ENCODE data around the gene BABAM2. TPM values are rescaled to one million over a fixed set of nuclear protein-coding genes. Genes with fewer than 3 reads are reported as not detected.

BABAM2 gene
- total RNA-seq, 1 donor from 2014 or later: 43.5 TPM

DNA sequence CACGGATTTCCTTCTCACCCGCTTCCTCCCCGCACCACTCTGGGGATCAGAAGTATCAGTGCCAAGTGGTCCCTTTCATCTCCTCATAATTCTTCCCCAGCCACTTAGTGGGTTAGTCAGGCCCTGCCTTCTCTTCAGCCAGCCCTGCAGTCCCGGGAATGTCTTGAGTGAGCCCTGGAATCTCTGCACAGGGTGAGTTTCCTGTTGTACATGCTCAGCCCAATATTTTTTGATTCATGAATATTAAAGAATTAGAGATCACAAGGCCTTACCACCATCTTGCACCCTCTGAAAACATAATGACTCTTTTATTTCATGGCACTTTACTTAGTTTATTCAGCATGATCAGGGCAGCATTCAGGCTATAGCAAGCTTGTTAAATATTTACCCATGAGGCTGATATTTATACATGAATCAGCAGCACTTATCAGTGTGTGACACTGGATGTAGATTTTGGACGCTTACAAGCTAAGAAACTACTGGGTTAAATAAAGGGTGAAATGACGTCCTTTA is 342.7 kb downstream of the BABAM2 start:
- DNase-seq (ENCODE audit: low spot score in 2 of 2, unreplicated experiment in 2 of 2): no peak
- peaks cover 8% of the 10 kb centered on the region for H3K36me3 Mint-ChIP-seq
- TF ChIP-seq, protein P1, sequence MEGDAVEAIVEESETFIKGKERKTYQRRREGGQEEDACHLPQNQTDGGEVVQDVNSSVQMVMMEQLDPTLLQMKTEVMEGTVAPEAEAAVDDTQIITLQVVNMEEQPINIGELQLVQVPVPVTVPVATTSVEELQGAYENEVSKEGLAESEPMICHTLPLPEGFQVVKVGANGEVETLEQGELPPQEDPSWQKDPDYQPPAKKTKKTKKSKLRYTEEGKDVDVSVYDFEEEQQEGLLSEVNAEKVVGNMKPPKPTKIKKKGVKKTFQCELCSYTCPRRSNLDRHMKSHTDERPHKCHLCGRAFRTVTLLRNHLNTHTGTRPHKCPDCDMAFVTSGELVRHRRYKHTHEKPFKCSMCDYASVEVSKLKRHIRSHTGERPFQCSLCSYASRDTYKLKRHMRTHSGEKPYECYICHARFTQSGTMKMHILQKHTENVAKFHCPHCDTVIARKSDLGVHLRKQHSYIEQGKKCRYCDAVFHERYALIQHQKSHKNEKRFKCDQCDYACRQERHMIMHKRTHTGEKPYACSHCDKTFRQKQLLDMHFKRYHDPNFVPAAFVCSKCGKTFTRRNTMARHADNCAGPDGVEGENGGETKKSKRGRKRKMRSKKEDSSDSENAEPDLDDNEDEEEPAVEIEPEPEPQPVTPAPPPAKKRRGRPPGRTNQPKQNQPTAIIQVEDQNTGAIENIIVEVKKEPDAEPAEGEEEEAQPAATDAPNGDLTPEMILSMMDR (IDR thresholded peaks at IDR 0.05; ENCODE audit: unreplicated experiment): no peak
- H3K4me1 Mint-ChIP-seq: peaks cover 13% of the 10 kb centered on the region
- H3K27me3 Mint-ChIP-seq (ENCODE audit: low read depth): no peaks in the 10 kb centered on the region
- peak overlapping the region; percentile 78 for H3K27ac Mint-ChIP-seq
- no peak overlapping the region for H3K4me3 Mint-ChIP-seq
- H3K9me3 Mint-ChIP-seq: no peaks in the 10 kb centered on the region

DNA sequence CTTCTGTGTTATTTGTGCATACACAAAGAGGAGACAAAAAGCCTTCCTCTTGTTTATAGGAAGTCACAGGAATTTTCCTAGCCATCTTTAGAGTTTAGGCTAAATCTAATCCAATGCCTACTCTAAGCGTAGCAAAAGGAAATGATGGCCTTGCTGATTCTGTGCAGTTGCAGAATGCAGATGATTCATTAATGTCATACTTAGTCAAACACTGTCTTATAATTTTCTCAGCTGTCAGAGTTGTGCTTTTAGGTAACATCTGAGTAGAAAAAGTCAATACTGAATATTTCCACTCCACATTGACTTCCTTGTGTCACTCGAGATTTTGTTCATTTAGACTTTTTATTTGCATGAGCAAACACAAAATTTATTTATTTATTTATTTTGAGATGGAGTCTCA is 344.3 kb downstream of the BABAM2 start:
- H3K27me3 Mint-ChIP-seq (ENCODE audit: low read depth): no peaks in the 10 kb centered on the region
- H3K4me1 Mint-ChIP-seq: peaks cover 13% of the 10 kb centered on the region
- DNase-seq (ENCODE audit: low spot score in 2 of 2, unreplicated experiment in 2 of 2): no peak
- TF ChIP-seq, protein P1 (IDR thresholded peaks at IDR 0.05; ENCODE audit: unreplicated experiment): no peak
- H3K27ac Mint-ChIP-seq: no peak overlapping the region
- no peak overlapping the region for H3K4me3 Mint-ChIP-seq
- peaks cover 8% of the 10 kb centered on the region for H3K36me3 Mint-ChIP-seq
- H3K9me3 Mint-ChIP-seq: no peaks in the 10 kb centered on the region

DNA sequence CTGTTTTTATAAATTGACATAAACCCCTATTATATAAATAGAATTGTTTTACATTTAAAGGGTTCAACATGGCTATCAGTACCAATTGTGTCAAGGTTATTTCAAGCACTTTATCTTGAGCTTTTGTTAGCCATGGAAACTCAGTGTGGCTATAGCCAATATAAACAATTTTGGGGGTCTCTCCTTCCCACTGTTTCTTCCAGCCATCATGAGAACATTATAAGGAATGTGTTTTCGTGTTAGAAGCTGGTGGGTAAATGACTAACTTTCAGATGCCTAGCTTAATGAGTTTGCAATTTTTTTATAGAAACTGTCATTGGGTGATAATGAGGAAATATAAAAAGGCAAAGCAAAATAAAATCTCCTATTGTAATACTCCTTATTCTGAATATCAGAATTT is 348.7 kb downstream of the BABAM2 start:
- Mint-ChIP-seq H3K27me3 (ENCODE audit: low read depth) (no peaks in the 10 kb centered on the region), H3K36me3 (peaks cover 17% of the 10 kb centered on the region), H3K4me1 (peaks cover under 1% of the 10 kb centered on the region), H3K9me3 (no peaks in the 10 kb centered on the region), H3K27ac (no peak overlapping the region), H3K4me3 (no peak overlapping the region)
- TF ChIP-seq, protein P1 (IDR thresholded peaks at IDR 0.05; ENCODE audit: unreplicated experiment): no peak
- no peak for DNase-seq (ENCODE audit: low spot score in 2 of 2, unreplicated experiment in 2 of 2)

DNA sequence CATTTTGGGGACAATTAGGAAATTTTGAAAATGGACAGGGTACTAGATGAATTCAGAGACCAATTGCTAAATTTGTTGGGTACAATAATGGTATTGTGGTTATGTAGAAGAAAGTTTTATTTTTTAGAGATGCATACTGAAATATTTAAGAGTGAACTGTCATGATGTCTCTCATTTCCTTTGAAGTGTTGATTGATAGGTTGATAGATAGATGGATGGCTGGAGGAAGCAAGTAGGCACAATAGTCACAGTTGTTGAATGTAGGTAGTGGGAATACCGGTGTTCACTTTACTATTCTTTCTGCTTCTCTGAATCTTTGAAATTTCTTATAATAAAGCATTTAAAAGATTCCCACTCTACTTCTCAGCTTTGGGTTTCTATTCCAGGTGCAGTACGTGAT is 350.4 kb downstream of the BABAM2 start:
- H3K4me3 Mint-ChIP-seq: no peak overlapping the region
- no peak overlapping the region for H3K27ac Mint-ChIP-seq
- TF ChIP-seq, protein P1 (IDR thresholded peaks at IDR 0.05; ENCODE audit: unreplicated experiment): no peak
- no peaks in the 10 kb centered on the region for H3K9me3 Mint-ChIP-seq
- no peak for DNase-seq (ENCODE audit: low spot score in 2 of 2, unreplicated experiment in 2 of 2)
- no peaks in the 10 kb centered on the region for H3K27me3 Mint-ChIP-seq (ENCODE audit: low read depth)
- peaks cover 16% of the 10 kb centered on the region for H3K36me3 Mint-ChIP-seq
- H3K4me1 Mint-ChIP-seq: no peaks in the 10 kb centered on the region

DNA sequence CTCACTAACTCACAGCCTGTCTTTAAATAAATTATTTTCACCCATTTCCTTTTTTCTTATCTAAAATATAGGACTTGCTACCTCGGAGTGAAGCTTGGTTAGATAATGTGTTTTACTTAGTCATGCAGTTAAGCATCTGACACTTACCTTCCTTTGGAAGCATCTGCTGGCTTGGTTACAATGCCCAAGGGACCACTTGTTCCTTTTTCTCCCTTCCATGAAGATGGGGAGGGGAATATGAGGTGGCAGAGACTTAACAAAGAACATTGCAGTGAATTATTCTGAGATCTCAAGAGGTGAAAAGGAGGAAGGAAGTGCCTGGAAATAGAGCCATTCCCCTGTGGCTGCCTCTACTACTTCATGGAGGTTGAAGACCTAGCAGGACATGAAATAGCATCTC is 356.8 kb downstream of the BABAM2 start:
- no peak for DNase-seq (ENCODE audit: low spot score in 2 of 2, unreplicated experiment in 2 of 2)
- no peaks in the 10 kb centered on the region for H3K9me3 Mint-ChIP-seq
- peaks cover 9% of the 10 kb centered on the region for H3K4me1 Mint-ChIP-seq
- H3K27ac Mint-ChIP-seq: no peak overlapping the region
- peaks cover 1% of the 10 kb centered on the region for H3K36me3 Mint-ChIP-seq
- TF ChIP-seq, protein P1 (IDR thresholded peaks at IDR 0.05; ENCODE audit: unreplicated experiment): no peak
- H3K27me3 Mint-ChIP-seq (ENCODE audit: low read depth): no peaks in the 10 kb centered on the region
- H3K4me3 Mint-ChIP-seq: no peak overlapping the region

DNA sequence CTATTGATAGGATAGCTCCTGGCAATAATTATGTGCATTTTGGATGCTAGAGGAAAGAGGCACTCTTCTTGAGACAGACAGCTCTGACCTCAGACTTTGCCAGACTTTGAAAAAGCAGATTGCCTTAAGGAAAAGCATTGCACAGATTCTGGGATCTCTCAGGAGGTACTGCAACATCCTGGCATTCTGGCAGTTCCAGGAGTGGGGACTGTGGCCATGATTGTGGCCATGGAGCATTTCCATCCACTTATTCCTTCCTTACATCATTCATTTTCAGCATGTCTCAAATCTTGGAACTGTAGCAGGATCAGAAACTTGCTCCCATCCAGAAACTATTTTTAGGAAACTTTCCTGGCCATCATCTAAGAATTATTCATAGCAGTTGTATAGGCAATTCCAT is 357.2 kb downstream of the BABAM2 start:
- DNase-seq (ENCODE audit: low spot score in 2 of 2, unreplicated experiment in 2 of 2): no peak
- Mint-ChIP-seq H3K36me3 (peaks cover 1% of the 10 kb centered on the region), H3K27me3 (ENCODE audit: low read depth) (no peaks in the 10 kb centered on the region), H3K27ac (no peak overlapping the region), H3K4me1 (peaks cover 9% of the 10 kb centered on the region), H3K4me3 (no peak overlapping the region), H3K9me3 (no peaks in the 10 kb centered on the region)
- TF ChIP-seq, protein P1 (IDR thresholded peaks at IDR 0.05; ENCODE audit: unreplicated experiment): no peak

All from mesothelial cell of epicardium (in vitro differentiated cells).